WTC11 (cell line): ENCODE data around the gene CADM4. TPM values are rescaled to one million over a fixed set of nuclear protein-coding genes. Genes with fewer than 3 reads are reported as not detected.

Experiments used
- ATAC-seq: fragments of 200-7000 bp; cut with Tn5 transposase; 2 replicates; pipeline ENCODE4 v1.10.0; 2021; ENCODE audit warnings: mild to moderate bottlenecking, moderate library complexity
- CTCF ChIA-PET: fragments of 300-600 bp; sonication (Branson Sonifier 250); formaldehyde crosslinking; loops from one replicate; lab custom pipeline; 2021; ENCODE audit warnings: antibody characterized with exemption; lab: Charles Lee
- POLR2A ChIA-PET: fragments of 350-600 bp; sonication (Branson Sonifier 250); formaldehyde crosslinking; loops from one replicate; lab custom pipeline; 2021; ENCODE audit warnings: antibody characterized with exemption; lab: Charles Lee
- DNase-seq: peaks from one replicate; pipeline ENCODE4 v3.0.0; 2021; ENCODE audit warnings: low spot score
- H3K27ac Mint-ChIP-seq: 2 replicates; pipeline ENCODE4 v1.8.0; 2021; ENCODE audit warnings: mixed read lengths
- H3K27me3 Mint-ChIP-seq: 2 replicates; pipeline ENCODE4 v1.8.0; 2021; ENCODE audit warnings: low read depth, mild to moderate bottlenecking, moderate library complexity, mixed read lengths
- H3K36me3 Mint-ChIP-seq: 2 replicates; pipeline ENCODE4 v1.8.0; 2021; ENCODE audit warnings: mixed read lengths
- H3K4me1 Mint-ChIP-seq: 2 replicates; pipeline ENCODE4 v1.8.0; 2022; ENCODE audit warnings: mixed read lengths
- H3K4me3 Mint-ChIP-seq: 2 replicates; pipeline ENCODE4 v1.8.0; 2021; ENCODE audit warnings: mild to moderate bottlenecking, moderate library complexity, mixed read lengths
- H3K9me3 Mint-ChIP-seq: 2 replicates; pipeline ENCODE4 v1.8.0; 2021; ENCODE audit warnings: mixed read lengths
- ARID4B ChIP-seq: sonication (generic); formaldehyde crosslinking; IDR thresholded peaks from 2 replicates; pipeline ENCODE4 v1.8.0; 2023; ENCODE audit warnings: missing genetic modification reagents, mild to moderate bottlenecking, borderline replicate concordance
- ATF6 ChIP-seq: sonication (generic); formaldehyde crosslinking; IDR thresholded peaks from 2 replicates; pipeline ENCODE4 v1.8.1; 2023; ENCODE audit warnings: mild to moderate bottlenecking, missing genetic modification reagents
- CDX4 ChIP-seq: fragments of 250-450 bp; sonication (Bioruptor Pico); IDR thresholded peaks from 2 replicates; pipeline ENCODE4 v1.9.0; 2021; ENCODE audit warnings: moderate library complexity, mild to moderate bottlenecking, inconsistent platforms, borderline replicate concordance
- CREM ChIP-seq: sonication (generic); formaldehyde crosslinking; IDR thresholded peaks from 2 replicates; pipeline ENCODE4 v1.8.1; 2022; ENCODE audit warnings: mild to moderate bottlenecking, missing genetic modification reagents, moderate library complexity
- CTCF ChIP-seq: fragments of 200-600 bp; IDR thresholded peaks from 2 replicates; pipeline ENCODE4 v1.8.0; 2022; ENCODE audit warnings: antibody characterized with exemption
- E2F1 ChIP-seq: sonication (generic); formaldehyde crosslinking; IDR thresholded peaks from 2 replicates; pipeline ENCODE4 v1.8.0; 2022; ENCODE audit warnings: mild to moderate bottlenecking, missing genetic modification reagents
- ELF4 ChIP-seq: sonication (generic); formaldehyde crosslinking; IDR thresholded peaks from 2 replicates; pipeline ENCODE4 v1.8.1; 2022; ENCODE audit warnings: low read depth, mild to moderate bottlenecking, moderate library complexity, missing genetic modification reagents
- ERG ChIP-seq: fragments of 250-450 bp; sonication (Bioruptor Pico); IDR thresholded peaks from 2 replicates; pipeline ENCODE4 v1.8.0; 2021; ENCODE audit warnings: mild to moderate bottlenecking
- GABPB1 ChIP-seq: sonication (generic); formaldehyde crosslinking; IDR thresholded peaks from 2 replicates; pipeline ENCODE4 v1.8.1; 2023; ENCODE audit warnings: mild to moderate bottlenecking, missing genetic modification reagents
- HMGXB4 ChIP-seq: sonication (generic); formaldehyde crosslinking; IDR thresholded peaks from 2 replicates; pipeline ENCODE4 v1.8.1; 2023; ENCODE audit warnings: mild to moderate bottlenecking, moderate library complexity, missing genetic modification reagents
- IRF1 ChIP-seq: sonication (generic); formaldehyde crosslinking; IDR thresholded peaks from 2 replicates; pipeline ENCODE4 v1.8.0; 2023; ENCODE audit warnings: missing genetic modification reagents
- JAZF1 ChIP-seq: fragments of 250-450 bp; sonication (Bioruptor Pico); IDR thresholded peaks from 2 replicates; pipeline ENCODE4 v1.9.0; 2021; ENCODE audit warnings: moderate library complexity, mild to moderate bottlenecking, inconsistent platforms
- JUN ChIP-seq: sonication (generic); formaldehyde crosslinking; IDR thresholded peaks from 2 replicates; pipeline ENCODE4 v1.8.0; 2023; ENCODE audit warnings: mild to moderate bottlenecking, missing genetic modification reagents
- NFE2L1 ChIP-seq: sonication (generic); formaldehyde crosslinking; IDR thresholded peaks from 2 replicates; pipeline ENCODE4 v1.8.1; 2023; ENCODE audit warnings: missing genetic modification reagents
- PRDM15 ChIP-seq: sonication (generic); formaldehyde crosslinking; IDR thresholded peaks from 2 replicates; pipeline ENCODE4 v1.8.0; 2022; ENCODE audit warnings: missing genetic modification reagents
- RORB ChIP-seq: fragments of 250-450 bp; sonication (Bioruptor Pico); IDR thresholded peaks from 2 replicates; pipeline ENCODE4 v1.9.0; 2021; ENCODE audit warnings: mild to moderate bottlenecking
- TEAD4 ChIP-seq: sonication (generic); formaldehyde crosslinking; IDR thresholded peaks from 2 replicates; pipeline ENCODE4 v1.8.0; 2022; ENCODE audit warnings: mild to moderate bottlenecking, missing genetic modification reagents
- total RNA-seq: library from RNA; stranded (reverse); gene quantifications from 3 replicates; pipeline ENCODE4 v1.2.3, GENCODE V29; 2021

The CADM4 gene
- total RNA-seq, 1 experiment from 2014 or later: 13.3 TPM

- TF ChIP-seq HMGXB4 (no peak), RORB (CRISPR knock-in tag) (no peak), JAZF1 (CRISPR knock-in tag) (no peak), CTCF (no peak), NFE2L1 (CRISPR knock-in tag) (no peak), ATF6 (no peak), ELF4 (CRISPR knock-in tag) (no peak), PRDM15 (CRISPR knock-in tag) (no peak)
These were observed 20.8 kb downstream of the CADM4 start (continued) for GRCh38 chr19:43618921-43619261.

- H3K9me3 Mint-ChIP-seq: peaks cover 23% of the 10 kb centered on the region
- TF ChIP-seq E2F1 (CRISPR knock-in tag): no peak
- TF ChIP-seq GABPB1: no peak
- TF ChIP-seq TEAD4 (CRISPR knock-in tag): no peak
- TF ChIP-seq CREM (CRISPR knock-in tag): no peak
- TF ChIP-seq JUN: no peak
- TF ChIP-seq ERG: no peak
- no peak for TF ChIP-seq CDX4 (CRISPR knock-in tag)
- no peak for TF ChIP-seq IRF1
- no peak for TF ChIP-seq ARID4B
These were observed 22.7 kb downstream of the CADM4 start for GRCh38 chr19:43616954-43617353.

More at GRCh38 chr19:43616954-43617353, 22.7 kb downstream of the CADM4 start:
- ATAC-seq (no peak), DNase-seq (no peak)
- Mint-ChIP-seq H3K27ac (no peak overlapping the region), H3K36me3 (peaks cover 24% of the 10 kb centered on the region), H3K27me3 (no peaks in the 10 kb centered on the region; the same call in 1 of the 2 replicates), H3K4me3 (no peak overlapping the region), H3K4me1 (peaks cover 12% of the 10 kb centered on the region)
- CTCF ChIA-PET: interaction anchor here (1.2 to 1.6 kb wide), 2 partner anchors 22 to 51 kb away, joined by 3 to 5 read pairs; no protein-coding TSS in a partner anchor
- POLR2A ChIA-PET: no interaction called here
